Right ventricle myocardium superior (tissue), 1 donor: ENCODE results near the gene NRXN3. TPM values are rescaled to one million over a fixed set of nuclear protein-coding genes. Genes with fewer than 3 reads are reported as not detected.
"Not testable (repeated sequence)": the region's sequence is repeated elsewhere in the genome, so short reads cannot be mapped to it uniquely, and the experiment has no call there.

ENCODE experiments used
- ATAC-seq: fragments of 200-7000 bp; cut with Tn5 transposase; one replicate; pipeline ENCODE4 v1.9.1; 2020; ENCODE audit warnings: mild to moderate bottlenecking; ENCODE audit not compliant: poor library complexity
- DNase-seq: peaks from one replicate; pipeline ENCODE4 v3.0.0-alpha.2; 2020
- intact Hi-C: fragments of 100-400 bp; cut with DNase I; formaldehyde crosslinking; loops from one replicate; pipeline ENCODE4 v1.11.2; 2022
- total RNA-seq: library from RNA; stranded (reverse); fragmentation: NEBNext Ultra II Directional; extraction: Animal tissue kit (Norgen Biotek cat#: 25700); gene quantifications from one replicate; pipeline ENCODE4 v1.2.1, GENCODE V29; 2021
- donor health status: DM: no; HTN: yes; CAD: no; lungs with severe emphysema.

Gene NRXN3
- total RNA-seq, 1 donor from 2014 or later: 1.3 TPM

- intact Hi-C loops, DNase-seq, ATAC-seq: not testable (repeated sequence)
These were observed 1597.5 kb downstream of the NRXN3 start for GRCh38 chr14:79767721-79768120.

- intact Hi-C loops: no loop called here
- no peak for DNase-seq
- no peak for ATAC-seq
These were observed 1611.7 kb downstream of the NRXN3 start for GRCh38 chr14:79781882-79782281.

GRCh38 chr14:79783041-79783440 lies 1612.9 kb downstream of the NRXN3 start:
- no peak for ATAC-seq
- intact Hi-C loops: no loop called here
- DNase-seq: no peak

- no peak for ATAC-seq
- DNase-seq: no peak
- intact Hi-C loops: no loop called here
These were observed 1616.3 kb downstream of the NRXN3 start for GRCh38 chr14:79786522-79786921.

- ATAC-seq: no peak
- intact Hi-C loops: no loop called here
- DNase-seq: no peak
These were observed 1618.2 kb downstream of the NRXN3 start for GRCh38 chr14:79788346-79788745.

GRCh38 chr14:79791055-79791732 lies 1621.0 kb downstream of the NRXN3 start:
- ATAC-seq: no peak
- no peak for DNase-seq
- intact Hi-C loops: no loop called here

GRCh38 chr14:79802093-79802492 lies 1631.9 kb downstream of the NRXN3 start:
- DNase-seq: no peak
- ATAC-seq: no peak
- intact Hi-C loops: no loop called here

GRCh38 chr14:79805636-79806035 lies 1635.5 kb downstream of the NRXN3 start:
- intact Hi-C loops: no loop called here
- ATAC-seq: no peak
- DNase-seq: no peak

GRCh38 chr14:79809849-79810612 lies 1639.9 kb downstream of the NRXN3 start:
- DNase-seq (no peak), ATAC-seq (no peak)
- intact Hi-C loops: no loop called here

- no peak for DNase-seq
- intact Hi-C loops: no loop called here
- ATAC-seq: no peak
These were observed 1650.8 kb downstream of the NRXN3 start for GRCh38 chr14:79820866-79821535.

- DNase-seq (no peak), ATAC-seq (no peak)
- intact Hi-C loops: no loop called here
These were observed 1651.9 kb downstream of the NRXN3 start for GRCh38 chr14:79822034-79822433.

- intact Hi-C loops: no loop called here
- ATAC-seq (peak; percentile 76), DNase-seq (no peak)
These were observed 1654.9 kb downstream of the NRXN3 start for GRCh38 chr14:79825046-79825521.

- intact Hi-C loops: no loop called here
- no peak for DNase-seq
- ATAC-seq: no peak
These were observed 1656.2 kb downstream of the NRXN3 start for GRCh38 chr14:79826362-79826761.

GRCh38 chr14:79829405-79830166 lies 1659.4 kb downstream of the NRXN3 start:
- no peak for ATAC-seq
- no peak for DNase-seq
- intact Hi-C loops: no loop called here

- DNase-seq: no peak
- no peak for ATAC-seq
- intact Hi-C loops: no loop called here
These were observed 1661.2 kb downstream of the NRXN3 start for GRCh38 chr14:79831195-79831892.

- DNase-seq (no peak), ATAC-seq (no peak)
- intact Hi-C loops: no loop called here
These were observed 1663.6 kb downstream of the NRXN3 start for GRCh38 chr14:79833781-79834180.

- intact Hi-C loops: no loop called here
- DNase-seq (no peak), ATAC-seq (no peak)
These were observed 1664.7 kb downstream of the NRXN3 start for GRCh38 chr14:79834868-79835267.

- intact Hi-C loops: no loop called here
- ATAC-seq (no peak), DNase-seq (no peak)
These were observed 1666.4 kb downstream of the NRXN3 start for GRCh38 chr14:79836577-79836976.
